Measurements from ENCODE around the gene SERPINB6. TPM values are rescaled to one million over a fixed set of nuclear protein-coding genes. Genes with fewer than 3 reads are reported as not detected.
A peak's percentile ranks its signal among the peaks of the same experiment; 100 is the strongest.

SERPINB6 gene
- total and polyA plus RNA-seq, 10 donors, result 111 to 256 (median 191) TPM

DNA sequence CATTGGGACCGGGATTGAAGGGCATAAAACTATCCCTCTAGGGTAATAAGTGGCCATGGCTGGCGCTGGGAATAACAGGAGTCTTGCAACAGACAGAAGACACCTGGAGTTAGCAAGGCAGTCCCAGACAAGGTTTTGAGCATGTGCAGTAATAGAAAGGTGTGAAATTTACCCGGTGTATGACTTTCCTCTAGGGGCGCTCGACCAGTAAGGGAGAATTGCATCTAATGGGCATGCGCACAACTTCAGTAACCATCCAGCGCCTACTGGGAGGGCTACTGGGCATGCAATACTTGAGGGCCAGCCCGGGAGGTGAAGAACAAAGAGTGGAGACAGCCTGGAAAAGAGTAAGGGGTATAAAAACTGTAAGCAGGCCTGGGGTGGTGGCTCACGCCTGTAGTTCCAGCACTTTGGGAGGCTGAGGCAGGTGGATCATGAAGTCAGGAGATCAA lies 32.7 kb downstream of the SERPINB6 start:
- peaks cover 11 to 67% (median 40%) of the 10 kb centered on the region in 6 donors for H3K4me1 ChIP-seq
- no peaks in the 10 kb centered on the region for H3K27me3 ChIP-seq (replicated peaks in 1 of 7)
- WGBS, 5 donors, result 82 to 95% (median 92%) methylated on average over 8 to 9 of the region's 9 CpGs
- peak; percentile 40 for DNase-seq
- TF ChIP-seq POLR2AphosphoS5 (IDR thresholded peaks at IDR 0.05) (no peak), POLR2A (IDR thresholded peaks at IDR 0.05) (no peak)
- TF ChIP-seq, protein P1, sequence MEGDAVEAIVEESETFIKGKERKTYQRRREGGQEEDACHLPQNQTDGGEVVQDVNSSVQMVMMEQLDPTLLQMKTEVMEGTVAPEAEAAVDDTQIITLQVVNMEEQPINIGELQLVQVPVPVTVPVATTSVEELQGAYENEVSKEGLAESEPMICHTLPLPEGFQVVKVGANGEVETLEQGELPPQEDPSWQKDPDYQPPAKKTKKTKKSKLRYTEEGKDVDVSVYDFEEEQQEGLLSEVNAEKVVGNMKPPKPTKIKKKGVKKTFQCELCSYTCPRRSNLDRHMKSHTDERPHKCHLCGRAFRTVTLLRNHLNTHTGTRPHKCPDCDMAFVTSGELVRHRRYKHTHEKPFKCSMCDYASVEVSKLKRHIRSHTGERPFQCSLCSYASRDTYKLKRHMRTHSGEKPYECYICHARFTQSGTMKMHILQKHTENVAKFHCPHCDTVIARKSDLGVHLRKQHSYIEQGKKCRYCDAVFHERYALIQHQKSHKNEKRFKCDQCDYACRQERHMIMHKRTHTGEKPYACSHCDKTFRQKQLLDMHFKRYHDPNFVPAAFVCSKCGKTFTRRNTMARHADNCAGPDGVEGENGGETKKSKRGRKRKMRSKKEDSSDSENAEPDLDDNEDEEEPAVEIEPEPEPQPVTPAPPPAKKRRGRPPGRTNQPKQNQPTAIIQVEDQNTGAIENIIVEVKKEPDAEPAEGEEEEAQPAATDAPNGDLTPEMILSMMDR (IDR thresholded peaks at IDR 0.05 in 8 of 11, conservative IDR thresholded peaks at IDR 0.05 in 3 of 11), result no peak
- H3K27ac ChIP-seq, result peak overlapping the region in 1 of 8 donors; percentile 83
- no peak overlapping the region for H3K4me3 ChIP-seq
- no peaks in the 10 kb centered on the region for H3K36me3 ChIP-seq
- H3K9me3 ChIP-seq, result peaks cover 0 to 9% (median 0%) of the 10 kb centered on the region in 8 donors
- intact Hi-C loops (cut with DNase I; ENCODE audit: low total_unique reads), result loop anchor here (10.0 kb wide), 1 partner anchor 46 kb away; no protein-coding TSS in a partner anchor

DNA sequence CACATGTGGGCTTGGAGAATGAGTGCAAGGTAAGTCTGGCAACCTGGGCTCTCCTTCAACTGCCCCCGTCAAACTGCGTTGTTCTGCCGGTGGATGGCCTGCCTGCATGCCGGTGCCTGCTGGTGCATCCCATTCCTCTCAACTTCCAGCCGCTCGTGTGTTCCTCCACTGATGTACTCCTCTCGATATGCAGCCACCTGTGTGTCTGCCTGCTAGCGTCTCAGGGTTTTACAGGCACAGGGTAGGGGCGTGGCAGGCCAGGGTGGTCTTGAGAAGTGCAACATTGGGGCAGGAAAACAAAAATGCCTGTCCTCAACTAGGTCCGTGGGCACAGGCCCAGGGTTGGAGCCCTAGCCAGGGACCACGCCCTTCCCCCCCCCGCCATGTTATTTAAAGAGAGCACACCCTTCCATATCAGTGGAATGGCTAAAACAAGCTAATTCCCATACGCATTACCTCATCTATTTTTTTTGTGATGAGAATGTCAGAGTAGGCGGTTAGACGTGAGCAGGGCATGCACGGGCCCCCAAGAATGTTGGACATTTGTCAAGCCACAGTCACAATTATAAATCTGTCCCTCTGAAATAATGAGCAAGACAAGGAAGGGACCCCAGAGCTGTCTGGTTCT lies 33.2 kb downstream of the SERPINB6 start:
- Histone ChIP-seq H3K27me3 (replicated peaks in 1 of 7) (no peaks in the 10 kb centered on the region), H3K36me3 (no peaks in the 10 kb centered on the region), H3K4me3 (no peak overlapping the region), H3K27ac (peak overlapping the region in 2 of 8 donors; percentile 54 to 83), H3K4me1 (peaks cover 7 to 61% (median 35%) of the 10 kb centered on the region in 6 donors), H3K9me3 (peaks cover 0 to 9% (median 0%) of the 10 kb centered on the region in 8 donors)
- peak; percentile 68 for DNase-seq
- TF ChIP-seq POLR2AphosphoS5 (IDR thresholded peaks at IDR 0.05) (no peak), POLR2A (IDR thresholded peaks at IDR 0.05) (no peak)
- TF ChIP-seq, protein P1 (IDR thresholded peaks at IDR 0.05 in 8 of 11, conservative IDR thresholded peaks at IDR 0.05 in 3 of 11), result no peak
- intact Hi-C loops (cut with DNase I; ENCODE audit: low total_unique reads), result loop anchor here (10.0 kb wide), 1 partner anchor 47 kb away; no protein-coding TSS in a partner anchor
- 87 to 92% (median 89%) methylated on average over 13 to 16 of the region's 16 CpGs for WGBS, 5 donors

DNA sequence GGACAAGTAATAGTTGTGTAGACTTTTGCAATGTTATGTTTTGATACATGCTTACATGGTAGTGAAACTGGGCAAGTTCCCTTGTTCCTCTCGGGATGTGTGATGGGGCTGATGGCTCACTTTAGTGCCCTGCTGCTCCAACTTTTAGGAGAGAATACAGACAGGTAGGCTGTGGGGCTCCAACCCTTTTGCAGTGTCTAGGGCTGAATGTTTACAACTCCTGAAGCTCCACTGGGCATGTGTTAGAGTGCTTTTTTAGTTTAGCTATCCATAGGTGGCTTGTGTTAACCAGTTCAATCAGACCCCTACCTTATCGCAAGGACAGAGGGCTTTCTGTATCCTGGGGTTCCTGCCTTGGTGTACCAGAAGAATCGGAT lies 33.8 kb downstream of the SERPINB6 start:
- intact Hi-C loops (cut with DNase I; ENCODE audit: low total_unique reads), result loop anchor here (10.0 kb wide), 1 partner anchor 47 kb away; no protein-coding TSS in a partner anchor
- no peak for TF ChIP-seq POLR2A (IDR thresholded peaks at IDR 0.05)
- TF ChIP-seq, protein P1 (IDR thresholded peaks at IDR 0.05 in 8 of 11, conservative IDR thresholded peaks at IDR 0.05 in 3 of 11), result no peak
- no peak for TF ChIP-seq POLR2AphosphoS5 (IDR thresholded peaks at IDR 0.05)
- WGBS, 5 donors, result 85 to 92% (median 87%) methylated on average over 3 of the region's 3 CpGs
- no peaks in the 10 kb centered on the region for H3K36me3 ChIP-seq
- H3K27ac ChIP-seq, result peak overlapping the region in 4 of 8 donors; percentile 46 to 83 (median 58)
- H3K9me3 ChIP-seq, result peaks cover 0 to 9% (median 0%) of the 10 kb centered on the region in 8 donors
- no peak overlapping the region for H3K4me3 ChIP-seq
- H3K27me3 ChIP-seq (replicated peaks in 1 of 7), result no peaks in the 10 kb centered on the region
- no peak for DNase-seq
- H3K4me1 ChIP-seq, result peaks cover 4 to 57% (median 30%) of the 10 kb centered on the region in 6 donors
